H1 (cell line): ENCODE results near the gene RNF145. TPM values are rescaled to one million over a fixed set of nuclear protein-coding genes. Genes with fewer than 3 reads are reported as not detected.

Experiments used
- BCL11A ChIP-seq, 2 experiments: IDR thresholded peaks; one replicate each; pipeline ENCODE4 v1.6.1; 2011; ENCODE audit warnings: low read depth in 2 of 2, low read length in 2 of 2, mild to moderate bottlenecking in 2 of 2
- CBX8 ChIP-seq: fragments of 300-800, 300-1000 bp; sonication (generic); IDR thresholded peaks from 2 replicates; pipeline ENCODE4 v1.7.1; 2016; ENCODE audit warnings: low read depth, low read length, borderline replicate concordance
- EGR1 ChIP-seq: IDR thresholded peaks from 2 replicates; pipeline ENCODE4 v1.6.1; 2011; ENCODE audit warnings: low read depth, low read length, borderline replicate concordance
- FOSL1 ChIP-seq: IDR thresholded peaks from 2 replicates; pipeline ENCODE4 v1.6.1; 2011; ENCODE audit warnings: mild to moderate bottlenecking, low read depth, low read length, moderate library complexity; ENCODE audit not compliant: insufficient read depth
- POLR2A ChIP-seq, 2 experiments: IDR thresholded peaks; 1 replicate in 1 of 2; 2 replicates in 1 of 2; pipeline ENCODE4 v1.6.1; 2011; ENCODE audit warnings: low read depth in 2 of 2, low read length in 2 of 2, mild to moderate bottlenecking in 2 of 2; ENCODE audit errors: control extremely low read depth in 1 of 2
- RFX5 ChIP-seq: IDR thresholded peaks from 2 replicates; pipeline ENCODE4 v1.6.1; 2011; ENCODE audit warnings: low read depth, low read length, improper control_type of control experiment, borderline replicate concordance
- TAF1 ChIP-seq: IDR thresholded peaks from 2 replicates; pipeline ENCODE4 v1.6.1; 2011; ENCODE audit warnings: mild to moderate bottlenecking, low read depth, low read length
- polyA plus RNA-seq, 7 experiments: library from polyadenylated mRNA; depleted of rRNA in 3 of 7; stranded (reverse) in 5 of 7; unstranded in 2 of 7; fragments of >200 nt in 5 of 7; fragments of 200-250 nt in 2 of 7; gene quantifications; 1 replicate in 5 of 7; 2 replicates in 1 of 7; 4 replicates in 1 of 7; pipeline versions ENCODE4 v1.2.1 to v1.2.3, GENCODE V29; 2011 to 2013; ENCODE audit warnings: missing spikeins in 2 of 7, mixed read lengths in 2 of 7
- total RNA-seq: library from RNA; stranded (reverse); fragmentation: NEBNext Ultra II Directional; extraction: Animal tissue kit (Norgen Biotek cat#: 25700); gene quantifications from 2 replicates; pipeline ENCODE4 v1.2.1, GENCODE V29; 2021
- TF ChIP-seq, protein P1 (sequence below): IDR thresholded peaks from 2 replicates; pipeline ENCODE4 v1.6.1; 2011; ENCODE audit warnings: low read depth, mild to moderate bottlenecking, low read length; ENCODE audit not compliant: insufficient read depth

The RNF145 gene
- total and polyA plus RNA-seq, 2 of the 8 experiments (the other 6 are each of a cell fraction or from before 2014, with no cell fraction given): 34.2 to 72.5 TPM

DNA sequence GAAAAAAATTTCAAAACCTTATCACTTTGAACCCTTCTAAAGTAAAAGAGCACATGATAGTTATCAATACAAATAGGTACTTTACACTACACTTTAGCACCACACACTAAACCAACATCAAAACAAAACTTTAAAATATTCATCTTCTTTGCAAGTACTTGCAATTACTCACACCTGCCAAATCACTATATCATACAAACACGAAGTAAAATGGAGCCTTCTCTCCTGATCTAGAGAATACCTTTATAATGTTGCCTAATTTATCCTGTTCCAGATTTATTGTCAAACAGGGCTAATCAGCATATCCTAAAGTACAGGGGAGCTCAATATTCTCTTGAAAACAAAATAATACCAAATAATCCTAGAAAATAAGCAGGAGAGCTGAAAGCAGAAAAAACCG, 3.0 kb downstream of the RNF145 start (continued):
- TF ChIP-seq POLR2A (IDR thresholded peaks at IDR 0.05; ENCODE audit: control extremely low read depth in 1 of 2, low read depth in 2 of 2, low read length in 2 of 2): no peak
- no peak for TF ChIP-seq BCL11A (IDR thresholded peaks at IDR 0.05; ENCODE audit: low read depth in 2 of 2, low read length in 2 of 2)
- TF ChIP-seq, protein P1, sequence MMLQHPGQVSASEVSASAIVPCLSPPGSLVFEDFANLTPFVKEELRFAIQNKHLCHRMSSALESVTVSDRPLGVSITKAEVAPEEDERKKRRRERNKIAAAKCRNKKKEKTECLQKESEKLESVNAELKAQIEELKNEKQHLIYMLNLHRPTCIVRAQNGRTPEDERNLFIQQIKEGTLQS: no peak
- TF ChIP-seq EGR1: no peak
- no peak for TF ChIP-seq FOSL1
- no peak for TF ChIP-seq CBX8
- no peak for TF ChIP-seq TAF1
- TF ChIP-seq RFX5: no peak
